H1 (cell line): ENCODE data around the gene IDI1. TPM values are rescaled to one million over a fixed set of nuclear protein-coding genes. Genes with fewer than 3 reads are reported as not detected.

Experiments used
- CTCF ChIA-PET: fragments of 300-600 bp; sonication (Branson Sonifier 250); formaldehyde crosslinking; loops from one replicate; lab custom pipeline; 2021; ENCODE audit not compliant: partially characterized antibody; lab: Charles Lee
- POLR2A ChIA-PET: fragments of 300-600 bp; sonication (Branson Sonifier 250); formaldehyde crosslinking; loops from one replicate; lab custom pipeline; 2021; ENCODE audit warnings: inconsistent platforms; ENCODE audit not compliant: partially characterized antibody; lab: Charles Lee
- DNase-seq, 2 experiments: peaks; one replicate each; pipeline versions ENCODE4 v3.0.0 to v3.0.0-alpha.2; 2010 to 2022; ENCODE audit warnings: low spot score in 2 of 2, low read depth in 1 of 2, mixed read lengths in 1 of 2
- FAIRE-seq: peaks from 2 replicates; lab custom pipeline; 2011; peaks lifted over from hg19 to GRCh38; lab: Jason Lieb, UNC
- H2AFZ ChIP-seq: 2 replicates; pipeline ENCODE4 v1.8.1; 2012; ENCODE audit warnings: low read length, inconsistent platforms
- H2AK5ac ChIP-seq: 2 replicates; pipeline ENCODE4 v1.6.1; 2013; ENCODE audit warnings: low read depth, low read length
- H2BK120ac ChIP-seq: replicated peaks from 2 replicates; pipeline ENCODE3; 2013; ENCODE audit warnings: low read depth, low read length, inconsistent platforms
- H2BK12ac ChIP-seq: 2 replicates; pipeline ENCODE4 v1.6.1; 2013; ENCODE audit warnings: low read depth, low read length
- H2BK15ac ChIP-seq: 2 replicates; pipeline ENCODE4 v1.6.1; 2013; ENCODE audit warnings: low read length
- H2BK20ac ChIP-seq: 2 replicates; pipeline ENCODE4 v1.6.1; 2013; ENCODE audit warnings: low read length
- H2BK5ac ChIP-seq: 2 replicates; pipeline ENCODE4 v1.6.1; 2013; ENCODE audit warnings: low read depth, low read length
- H3K14ac ChIP-seq: 2 replicates; pipeline ENCODE4 v1.6.1; 2013; ENCODE audit warnings: inconsistent platforms; ENCODE audit not compliant: insufficient read length
- H3K18ac ChIP-seq: 2 replicates; pipeline ENCODE4 v1.6.1; 2013; ENCODE audit warnings: low read length; ENCODE audit errors: extremely low read depth
- H3K23ac ChIP-seq: 2 replicates; pipeline ENCODE4 v1.6.1; 2013; ENCODE audit warnings: inconsistent platforms; ENCODE audit not compliant: insufficient read length
- H3K23me2 ChIP-seq: 2 replicates; pipeline ENCODE4 v1.6.1; 2013; ENCODE audit warnings: low read depth, low read length
- H3K27ac ChIP-seq: 2 replicates; pipeline ENCODE4 v1.6.1; 2011; ENCODE audit warnings: low read depth, low read length, inconsistent platforms
- H3K27me3 ChIP-seq, 4 experiments: replicated peaks in 1 of 4; 1 replicate in 1 of 4; 2 replicates in 3 of 4; pipeline versions ENCODE4 v1.6.1 to v1.8.1; 2011 to 2013; ENCODE audit warnings: low read length in 3 of 4, mild to moderate bottlenecking in 3 of 4, inconsistent platforms in 2 of 4, mixed read lengths in 2 of 4, moderate library complexity in 1 of 4; ENCODE audit not compliant: control insufficient read depth in 3 of 4, insufficient read depth in 3 of 4; ENCODE audit errors: extremely low read depth in 1 of 4
- H3K36me3 ChIP-seq, 4 experiments: 2 replicates each; pipeline versions ENCODE4 v1.6.1 to v1.8.1; 2011 to 2013; ENCODE audit warnings: mild to moderate bottlenecking in 4 of 4, low read length in 3 of 4, moderate library complexity in 2 of 4, control low read depth in 1 of 4, inconsistent platforms in 1 of 4; ENCODE audit not compliant: insufficient read depth in 4 of 4, control insufficient read depth in 2 of 4
- H3K4ac ChIP-seq: replicated peaks from 2 replicates; pipeline ENCODE3; 2013; ENCODE audit warnings: low read length, low read depth, mixed read lengths, inconsistent platforms; ENCODE audit not compliant: insufficient read length
- H3K4me1 ChIP-seq, 4 experiments: replicated peaks in 1 of 4; 1 replicate in 1 of 4; 2 replicates in 3 of 4; pipeline versions ENCODE4 v1.6.1 to v1.8.1; 2011 to 2013; ENCODE audit warnings: low read length in 3 of 4, inconsistent platforms in 2 of 4, mixed read lengths in 1 of 4; ENCODE audit not compliant: insufficient read depth in 4 of 4, control insufficient read depth in 3 of 4
- H3K4me2 ChIP-seq, 2 experiments: 2 replicates each; pipeline versions ENCODE4 v1.6.1 to v1.8.1; 2011 to 2013; ENCODE audit warnings: low read depth in 2 of 2, low read length in 2 of 2, control low read depth in 1 of 2, inconsistent platforms in 1 of 2, mild to moderate bottlenecking in 1 of 2; ENCODE audit not compliant: insufficient read depth in 1 of 2
- H3K4me3 ChIP-seq, 4 experiments: fragments of 200-600, 300-600 bp in 1 of 4; sonication (generic), shearing (Covaris generic), sonication (Bioruptor Twin) in 1 of 4; 2 replicates each; pipeline versions ENCODE4 v1.5.1 to v1.8.1; 2011 to 2016; ENCODE audit warnings: low read length in 4 of 4, low read depth in 3 of 4, control low read depth in 2 of 4, inconsistent platforms in 2 of 4, mild to moderate bottlenecking in 2 of 4, mixed read lengths in 1 of 4, moderate library complexity in 1 of 4; ENCODE audit not compliant: insufficient read depth in 2 of 4; ENCODE audit errors: extremely low read depth in 1 of 4
- H3K56ac ChIP-seq: replicated peaks from 2 replicates; pipeline ENCODE3; 2013; ENCODE audit warnings: low read depth, mild to moderate bottlenecking, mixed read lengths, low read length, inconsistent platforms; ENCODE audit not compliant: insufficient read length
- H3K79me1 ChIP-seq: 2 replicates; pipeline ENCODE4 v1.6.1; 2013; ENCODE audit warnings: low read depth, low read length, control low read depth
- H3K79me2 ChIP-seq, 2 experiments: 2 replicates each; pipeline versions ENCODE4 v1.6.1 to v1.8.1; 2012 to 2013; ENCODE audit warnings: low read length in 2 of 2, mild to moderate bottlenecking in 2 of 2, inconsistent platforms in 1 of 2; ENCODE audit not compliant: insufficient read depth in 2 of 2, control insufficient read depth in 1 of 2
- H3K9ac ChIP-seq, 4 experiments: replicated peaks in 1 of 4; 1 replicate in 1 of 4; 2 replicates in 3 of 4; pipeline versions ENCODE4 v1.6.1 to v1.8.1; 2011 to 2013; ENCODE audit warnings: low read depth in 3 of 4, low read length in 3 of 4, control low read depth in 2 of 4, mild to moderate bottlenecking in 2 of 4, moderate library complexity in 2 of 4, inconsistent platforms in 1 of 4; ENCODE audit errors: extremely low read depth in 1 of 4
- H3K9me3 ChIP-seq, 2 experiments: 2 replicates each; pipeline versions ENCODE4 v1.6.1 to v1.8.1; 2012 to 2013; ENCODE audit warnings: mild to moderate bottlenecking in 2 of 2, moderate library complexity in 2 of 2, control low read depth in 1 of 2, inconsistent platforms in 1 of 2, low read depth in 1 of 2, low read length in 1 of 2, mixed read lengths in 1 of 2; ENCODE audit not compliant: insufficient read depth in 2 of 2
- H4K20me1 ChIP-seq, 2 experiments: replicated peaks in 1 of 2; 2 replicates each; pipeline versions ENCODE3 to v1.8.1; 2011 to 2013; ENCODE audit warnings: inconsistent platforms in 2 of 2, low read length in 2 of 2, mild to moderate bottlenecking in 1 of 2; ENCODE audit not compliant: insufficient read depth in 2 of 2, control insufficient read depth in 1 of 2
- H4K5ac ChIP-seq: 2 replicates; pipeline ENCODE4 v1.6.1; 2013; ENCODE audit warnings: low read length, low read depth, mixed read lengths, inconsistent platforms; ENCODE audit not compliant: insufficient read length
- H4K8ac ChIP-seq: 2 replicates; pipeline ENCODE4 v1.8.0; 2013; ENCODE audit warnings: mild to moderate bottlenecking, moderate library complexity, low read length, inconsistent platforms; ENCODE audit not compliant: insufficient read depth; ENCODE audit errors: extremely low read depth
- H4K91ac ChIP-seq: replicated peaks from 2 replicates; pipeline ENCODE3; 2013; ENCODE audit warnings: low read length, mixed read lengths, inconsistent platforms; ENCODE audit not compliant: insufficient read length
- ASH2L ChIP-seq: fragments of 200-600, 300-600 bp; sonication (generic); IDR thresholded peaks from one replicate; pipeline ENCODE4 v1.7.1; 2017; ENCODE audit warnings: low read length
- RAD21 ChIP-seq, 2 experiments: IDR thresholded peaks in 1 of 2; conservative IDR thresholded peaks in 1 of 2; 2 replicates each; pipeline ENCODE4 v1.6.1; 2011; ENCODE audit warnings: low read depth in 2 of 2, low read length in 2 of 2, improper control_type of control experiment in 1 of 2, inconsistent platforms in 1 of 2, mild to moderate bottlenecking in 1 of 2, moderate library complexity in 1 of 2
- SAP30 ChIP-seq: fragments of 300-600 bp; sonication (generic); IDR thresholded peaks from 2 replicates; pipeline ENCODE4 v1.7.1; 2012; ENCODE audit warnings: low read length, moderate library complexity, mild to moderate bottlenecking, inconsistent platforms; ENCODE audit not compliant: insufficient read depth, insufficient replicate concordance
- SIN3A ChIP-seq, 2 experiments: IDR thresholded peaks in 1 of 2; conservative IDR thresholded peaks in 1 of 2; 2 replicates each; pipeline ENCODE4 v1.6.1; 2011 to 2012; ENCODE audit warnings: low read length in 2 of 2, improper control_type of control experiment in 1 of 2, low read depth in 1 of 2, mild to moderate bottlenecking in 1 of 2
- SIX5 ChIP-seq: IDR thresholded peaks from 2 replicates; pipeline ENCODE4 v1.6.1; 2011; ENCODE audit warnings: mild to moderate bottlenecking, low read depth, low read length
- SP4 ChIP-seq: IDR thresholded peaks from 2 replicates; pipeline ENCODE4 v1.6.1; 2012; ENCODE audit warnings: low read length, inconsistent platforms
- SRF ChIP-seq: IDR thresholded peaks from 2 replicates; pipeline ENCODE4 v1.6.1; 2011; ENCODE audit warnings: mild to moderate bottlenecking, low read depth, low read length, moderate library complexity
- TCF12 ChIP-seq: IDR thresholded peaks from 2 replicates; pipeline ENCODE4 v1.6.1; 2011; ENCODE audit warnings: low read depth, mild to moderate bottlenecking, low read length
- WGBS, 2 experiments: shearing (Covaris generic) in 1 of 2; methylation state at CpG; one replicate each; pipeline versions ENCODE4 v1.1.6 to v1.1.7; 2013 to 2015; ENCODE audit warnings: low lambda C conversion rate in 2 of 2, mixed read lengths in 2 of 2, inconsistent platforms in 1 of 2, low coverage in 1 of 2, missing lambda C conversion rate in 1 of 2; ENCODE audit not compliant: insufficient replicate concordance in 2 of 2, insufficient coverage in 1 of 2, insufficient read length in 1 of 2; ENCODE audit errors: extremely low coverage in 1 of 2, missing lambda C conversion rate in 1 of 2; 5-methylcytosine and 5-hydroxymethylcytosine counted together
- polyA plus RNA-seq, 7 experiments: library from polyadenylated mRNA; depleted of rRNA in 3 of 7; stranded (reverse) in 5 of 7; unstranded in 2 of 7; fragments of >200 nt in 5 of 7; fragments of 200-250 nt in 2 of 7; gene quantifications; 1 replicate in 5 of 7; 2 replicates in 1 of 7; 4 replicates in 1 of 7; pipeline versions ENCODE4 v1.2.1 to v1.2.3, GENCODE V29; 2011 to 2013; ENCODE audit warnings: missing spikeins in 2 of 7, mixed read lengths in 2 of 7
- total RNA-seq: library from RNA; stranded (reverse); fragmentation: NEBNext Ultra II Directional; extraction: Animal tissue kit (Norgen Biotek cat#: 25700); gene quantifications from 2 replicates; pipeline ENCODE4 v1.2.1, GENCODE V29; 2021

IDI1 gene
- total and polyA plus RNA-seq, 2 of the 8 experiments (the other 6 are each of a cell fraction or from before 2014, with no cell fraction given) = 35.3 to 56.6 TPM

DNA sequence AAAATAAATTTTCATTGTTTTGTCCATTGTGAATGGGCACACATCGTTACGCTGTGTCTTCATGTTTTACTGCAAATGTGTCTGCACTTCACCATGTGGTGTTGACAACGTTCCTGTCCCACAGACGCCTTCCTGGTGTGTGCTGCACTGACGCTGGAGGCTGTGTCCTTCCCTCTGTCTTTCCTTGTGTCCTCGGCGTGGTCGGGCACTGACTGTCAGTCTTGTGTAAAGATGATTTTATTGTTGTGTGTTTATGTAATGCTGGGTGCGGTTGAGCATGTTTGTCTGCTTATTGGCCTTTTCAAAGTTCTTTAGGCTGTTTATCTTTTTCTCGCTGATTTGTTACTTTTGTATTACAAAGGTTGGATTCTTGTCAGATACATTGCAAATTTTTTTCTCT lies 41.3 kb downstream of the IDI1 start:
- Histone ChIP-seq H4K20me1 (peaks cover 10 to 20% of the 10 kb centered on the region in 2 experiments), H2AK5ac (no peak overlapping the region), H3K79me2 (peaks cover 0 to 20% of the 10 kb centered on the region in 2 experiments; a peak in 3 of 4 replicates), H3K18ac (no peak overlapping the region), H4K5ac (no peak overlapping the region), H2BK5ac (no peak overlapping the region), H3K79me1 (peaks cover 6% of the 10 kb centered on the region), H3K27ac (no peak overlapping the region), H4K91ac (no peak overlapping the region), H3K4ac (no peak overlapping the region), H3K4me2 (no peak overlapping the region), H3K9ac (no peak overlapping the region; a peak in 1 of 7 replicates), H2BK15ac (no peak overlapping the region), H3K4me3 (no peak overlapping the region), H3K9me3 (no peaks in the 10 kb centered on the region), H3K14ac (no peak overlapping the region), H3K56ac (no peak overlapping the region), H2BK20ac (no peak overlapping the region), H2BK12ac (no peak overlapping the region), H3K27me3 (no peaks in the 10 kb centered on the region), H4K8ac (no peak overlapping the region), H3K36me3 (peaks cover 63 to 96% (median 83%) of the 10 kb centered on the region in 4 experiments), H2BK120ac (no peak overlapping the region), H3K23ac (no peak overlapping the region), H3K23me2 (no peaks in the 10 kb centered on the region), H2AFZ (no peak overlapping the region), H3K4me1 (no peaks in the 10 kb centered on the region)
- ChIA-PET POLR2A (no interaction called here), CTCF (no interaction called here)
- TF ChIP-seq SAP30 (no peak), RAD21 (IDR thresholded peaks at IDR 0.05 in 1 of 2, conservative IDR thresholded peaks at IDR 0.05 in 1 of 2; ENCODE audit: low read depth in 2 of 2, low read length in 2 of 2) (no peak), ASH2L (no peak), SIN3A (conservative IDR thresholded peaks at IDR 0.05 in 1 of 2, IDR thresholded peaks at IDR 0.05 in 1 of 2; ENCODE audit: low read depth in 1 of 2, low read length in 2 of 2) (no peak), TCF12 (no peak), SIX5 (no peak), SP4 (no peak), SRF (no peak)
- FAIRE-seq (no peak), DNase-seq (no peak)
- WGBS, 2 experiments = 93% methylated on average over 10 of the region's 10 CpGs; no CpG with 5 or more reads in 1 of the 2 experiments
